ENCODE measurements around the gene ZNF524.
A peak's percentile ranks its signal among the peaks of the same experiment; 100 is the strongest.
"Not testable (repeated sequence)": the region's sequence is repeated elsewhere in the genome, so short reads cannot be mapped to it uniquely, and the experiment has no call there.

The ZNF524 gene

GRCh38 chr19:55599842-55600661 is at the start of gene ZNF524:
ZNF524 (plus strand) TSS chr19:55600288; CDS start chr19:55602113, 1,825 bp downstream.
- DNase-seq (ENCODE audit: low read depth) = peak; percentile 80

DNA sequence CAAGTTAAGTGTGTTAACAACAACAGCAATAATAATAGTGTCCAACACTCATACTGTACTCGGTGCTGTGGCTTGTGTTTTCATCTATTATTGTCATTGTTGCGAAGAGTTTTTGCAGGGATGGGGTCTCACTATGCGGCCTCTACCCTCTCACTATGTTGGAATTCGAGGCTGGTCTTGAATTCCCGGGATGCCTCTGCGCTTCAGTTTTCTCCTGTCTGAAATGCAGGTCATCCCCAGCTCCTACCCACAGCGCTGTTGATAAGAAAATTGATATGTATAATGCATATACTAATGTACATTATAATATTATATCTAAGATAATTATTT is 49.8 kb upstream of the ZNF524 start:
- no peak for DNase-seq (ENCODE audit: low read depth)

DNA sequence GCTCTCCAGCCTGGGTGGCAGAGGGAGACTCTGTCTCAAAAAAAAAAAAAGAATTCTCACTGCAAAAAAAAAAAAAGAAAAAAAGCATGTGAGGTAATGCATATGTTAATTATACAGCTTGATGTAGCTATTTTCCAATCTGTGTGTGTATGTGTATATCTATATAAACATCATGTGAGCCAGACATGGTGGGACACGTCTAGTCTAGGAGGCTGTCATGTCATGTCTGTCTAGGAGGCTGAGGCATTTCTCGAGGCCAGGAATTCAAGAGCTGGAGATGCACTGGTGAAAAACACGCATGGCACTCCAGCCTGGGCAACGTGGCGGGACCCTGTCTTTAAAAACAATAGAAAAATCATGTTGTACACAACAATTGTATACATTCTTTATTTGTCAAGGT is 47.9 kb upstream of the ZNF524 start:
- no peak for DNase-seq (ENCODE audit: low read depth)

DNA sequence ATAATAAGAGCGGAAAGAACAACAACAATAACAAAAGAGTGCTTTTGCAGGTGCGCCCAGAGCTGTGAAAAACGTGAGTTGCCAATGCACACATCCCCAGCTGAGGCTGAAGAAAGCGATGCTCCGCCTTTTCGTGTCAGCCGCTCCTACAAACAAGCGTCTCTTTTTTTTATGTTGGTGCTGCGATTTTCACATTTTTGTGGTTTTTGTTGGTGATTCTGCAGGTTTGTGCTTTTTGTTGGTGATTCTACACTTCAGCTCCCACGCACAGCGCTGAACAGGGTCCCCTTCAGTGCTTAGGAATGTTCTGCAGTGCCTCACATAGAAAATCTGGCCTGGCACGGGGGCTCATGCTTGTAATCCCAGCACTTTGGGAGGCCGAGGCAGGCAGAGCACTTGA is 47.5 kb upstream of the ZNF524 start:
- DNase-seq (ENCODE audit: low read depth) = peak; percentile 89

- no peak for DNase-seq (ENCODE audit: low read depth)
Measured at GRCh38 chr19:55553217-55554182, 46.6 kb upstream of the ZNF524 start.

DNA sequence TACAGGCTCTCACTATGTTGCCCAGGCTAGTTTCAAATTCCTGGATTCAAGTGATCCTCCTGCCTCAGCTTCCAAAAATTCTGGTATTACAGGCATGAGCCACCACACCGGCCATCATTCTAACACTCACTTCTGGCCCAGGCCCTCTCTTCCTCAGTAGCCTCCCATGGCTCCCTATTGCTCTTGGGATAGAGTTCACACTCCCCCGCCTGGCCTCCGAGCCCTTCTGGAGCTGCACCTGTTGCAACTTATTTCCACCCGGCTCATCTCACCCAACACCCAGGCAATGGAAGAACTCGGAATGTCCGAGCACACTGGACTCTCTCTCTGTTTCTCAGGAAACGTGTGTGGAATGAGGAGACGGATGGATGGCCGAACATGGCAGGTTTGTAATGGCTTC is 45.8 kb upstream of the ZNF524 start:
- DNase-seq (ENCODE audit: low read depth) = no peak

DNA sequence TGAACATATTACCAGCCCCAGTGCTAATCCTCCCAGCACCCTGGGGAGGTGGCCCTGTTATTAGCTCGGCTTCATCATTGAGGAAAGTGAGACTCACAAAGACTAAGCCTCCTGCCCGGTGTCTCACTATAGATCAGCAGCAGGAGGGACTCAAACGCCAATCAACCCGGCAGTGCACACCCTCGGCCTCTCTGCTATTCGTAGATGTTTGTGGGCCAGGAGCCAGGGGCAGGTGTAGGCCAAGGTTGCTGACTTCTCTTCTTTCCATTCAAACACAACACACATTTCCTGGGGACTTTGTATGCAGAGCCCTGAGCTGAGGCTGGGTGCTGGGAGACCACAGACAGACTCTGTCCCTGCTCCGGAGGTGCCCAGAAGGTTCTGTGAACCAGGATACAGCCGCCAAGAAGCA is 45.3 kb upstream of the ZNF524 start:
- no peak for DNase-seq (ENCODE audit: low read depth)

GRCh38 chr19:55559684-55560083 is 40.4 kb upstream of the ZNF524 start:
- DNase-seq (ENCODE audit: low read depth) = no peak

DNA sequence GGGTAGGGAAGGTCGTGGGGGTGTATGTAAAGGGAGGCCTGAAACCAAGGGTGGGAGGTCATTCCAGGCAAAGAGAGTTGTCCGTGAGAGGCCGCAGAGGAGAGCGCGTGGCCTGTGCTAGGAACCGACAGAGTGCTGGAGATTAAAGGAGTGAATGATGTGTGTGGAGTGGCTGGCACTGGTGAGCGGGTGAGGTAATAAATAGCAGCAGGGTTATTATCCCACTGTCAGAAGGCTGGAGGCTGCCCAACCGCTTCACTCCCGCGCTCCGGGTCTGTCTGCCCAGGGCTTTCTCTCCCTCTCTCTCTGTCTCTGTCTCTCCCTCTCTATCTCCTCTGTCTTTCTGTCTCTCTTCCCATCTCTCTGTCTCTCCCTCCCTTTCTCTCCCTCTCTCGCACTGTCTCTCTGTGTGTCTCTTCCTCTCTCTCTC is 36.8 kb upstream of the ZNF524 start:
- no peak for DNase-seq (ENCODE audit: low read depth)

DNA sequence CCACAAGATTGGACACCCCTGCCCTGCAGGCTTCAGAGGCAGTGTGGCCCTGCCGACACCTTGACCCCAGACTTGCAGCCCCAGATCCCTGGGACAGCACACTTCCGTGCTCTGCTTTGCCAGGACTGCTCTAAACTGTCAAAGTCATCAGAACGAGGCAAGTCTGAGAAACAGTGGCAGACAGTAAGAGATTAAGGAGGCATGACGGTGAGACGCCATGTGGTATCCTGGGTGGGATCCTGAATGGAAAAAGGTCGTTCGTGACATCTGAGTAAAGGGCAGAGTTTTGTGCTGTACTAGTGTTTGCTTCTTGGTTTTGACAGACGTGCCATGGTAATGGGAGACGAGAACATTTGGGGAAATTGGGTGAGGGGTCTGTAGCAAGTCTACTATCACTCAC is 33.3 kb upstream of the ZNF524 start:
- DNase-seq (ENCODE audit: low read depth) = no peak

- DNase-seq (ENCODE audit: low read depth) = no peak
Measured at GRCh38 chr19:55567708-55568328, 32.3 kb upstream of the ZNF524 start.

DNA sequence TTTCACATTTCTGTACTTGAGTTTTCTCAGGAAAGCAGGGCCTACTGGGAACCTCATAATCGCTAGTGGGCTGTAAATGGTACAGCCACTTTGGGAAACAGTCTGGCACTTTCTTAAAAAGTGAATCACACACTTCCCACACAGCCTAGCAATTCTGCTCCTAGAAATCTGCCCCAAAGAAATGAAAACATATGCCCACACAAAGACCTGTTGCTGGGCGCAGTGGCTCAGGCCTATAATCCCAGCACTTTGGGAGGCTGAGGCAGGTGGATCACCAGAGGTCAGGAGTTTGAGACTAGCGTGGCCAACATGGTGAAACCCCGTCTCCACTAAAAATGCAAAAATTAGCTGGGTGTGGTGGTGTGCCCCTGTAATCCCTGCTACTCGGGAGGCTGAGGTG is 30.6 kb upstream of the ZNF524 start:
- DNase-seq (ENCODE audit: low read depth) = not testable (repeated sequence)

DNA sequence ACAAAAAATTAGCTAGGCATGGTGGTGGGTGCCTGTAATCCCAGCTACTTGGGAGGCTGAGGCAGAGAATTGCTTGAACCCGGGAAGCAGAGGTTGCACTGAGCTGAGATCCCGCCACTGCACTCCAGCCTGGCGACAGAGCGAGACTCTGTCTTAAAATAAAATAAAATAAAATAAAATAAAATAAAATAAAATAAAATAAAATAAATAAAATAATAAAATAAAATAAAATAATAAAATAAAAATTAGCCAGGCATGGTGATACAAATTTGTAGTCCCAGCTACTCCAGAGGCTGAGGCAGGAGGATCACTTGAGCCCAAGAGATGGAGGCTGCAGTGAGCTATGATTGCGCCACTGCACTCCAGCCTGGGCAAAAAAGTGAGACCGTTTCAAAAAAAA is 26.2 kb upstream of the ZNF524 start:
- DNase-seq (ENCODE audit: low read depth) = not testable (repeated sequence)

DNA sequence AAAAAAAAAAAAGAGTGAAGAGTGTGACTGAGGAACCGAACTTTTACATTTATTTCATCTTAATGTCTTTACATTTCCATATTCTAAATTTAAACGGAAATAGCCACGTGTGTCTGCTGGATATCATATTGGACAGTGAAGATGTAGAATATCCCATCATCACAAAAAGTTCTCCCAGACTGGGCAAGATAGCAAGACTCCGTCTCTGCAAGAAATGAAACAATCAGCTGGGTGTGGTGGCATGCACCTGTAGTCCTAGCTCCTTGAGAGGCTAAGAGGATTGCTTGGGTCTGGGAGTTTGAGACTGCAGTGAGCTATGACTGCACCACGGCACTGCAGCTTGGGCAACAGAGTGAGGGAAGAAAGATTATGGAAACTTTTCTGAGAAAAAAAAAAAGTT is 23.3 kb upstream of the ZNF524 start:
- no peak for DNase-seq (ENCODE audit: low read depth)

DNA sequence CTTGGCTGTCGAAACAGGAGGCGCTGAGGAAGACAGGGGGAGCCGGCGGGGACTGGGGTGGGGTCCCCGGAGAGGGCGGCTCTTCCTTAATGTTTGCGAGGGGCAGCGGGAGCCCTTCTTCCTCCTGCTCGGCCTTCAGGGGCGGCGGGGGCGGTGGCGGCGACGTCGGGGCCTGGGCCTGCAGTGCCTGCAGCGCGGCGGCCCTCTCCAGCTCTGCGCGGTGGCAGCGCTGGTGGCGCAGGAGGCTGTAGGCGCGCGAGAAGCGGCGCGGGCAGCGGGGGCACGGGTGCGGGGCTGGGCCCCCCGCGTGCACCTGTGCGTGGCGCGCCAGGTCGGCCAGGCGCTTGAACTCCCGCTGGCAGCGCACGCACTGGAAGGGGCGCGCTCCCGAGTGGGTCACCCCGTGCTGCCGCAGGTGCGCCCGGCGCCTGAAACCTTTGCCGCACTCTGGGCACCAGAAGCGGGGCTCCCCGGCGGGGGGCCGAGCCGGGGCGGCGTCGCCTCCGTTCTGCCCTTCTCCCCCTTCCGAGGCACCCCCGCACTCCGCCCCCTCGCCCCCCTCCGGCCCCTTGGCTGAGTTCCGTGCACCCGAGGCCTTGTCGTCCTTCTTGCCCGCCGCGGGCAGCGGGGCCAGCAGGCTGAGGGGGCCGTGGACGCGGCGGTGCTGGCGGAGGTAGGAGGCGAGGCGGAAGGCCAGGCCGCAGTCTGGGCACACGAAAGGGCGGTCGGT is 21.9 kb upstream of the ZNF524 start:
- DNase-seq (ENCODE audit: low read depth) = no peak

GRCh38 chr19:55578761-55579747 is 21.0 kb upstream of the ZNF524 start:
- DNase-seq (ENCODE audit: low read depth) = no peak

DNA sequence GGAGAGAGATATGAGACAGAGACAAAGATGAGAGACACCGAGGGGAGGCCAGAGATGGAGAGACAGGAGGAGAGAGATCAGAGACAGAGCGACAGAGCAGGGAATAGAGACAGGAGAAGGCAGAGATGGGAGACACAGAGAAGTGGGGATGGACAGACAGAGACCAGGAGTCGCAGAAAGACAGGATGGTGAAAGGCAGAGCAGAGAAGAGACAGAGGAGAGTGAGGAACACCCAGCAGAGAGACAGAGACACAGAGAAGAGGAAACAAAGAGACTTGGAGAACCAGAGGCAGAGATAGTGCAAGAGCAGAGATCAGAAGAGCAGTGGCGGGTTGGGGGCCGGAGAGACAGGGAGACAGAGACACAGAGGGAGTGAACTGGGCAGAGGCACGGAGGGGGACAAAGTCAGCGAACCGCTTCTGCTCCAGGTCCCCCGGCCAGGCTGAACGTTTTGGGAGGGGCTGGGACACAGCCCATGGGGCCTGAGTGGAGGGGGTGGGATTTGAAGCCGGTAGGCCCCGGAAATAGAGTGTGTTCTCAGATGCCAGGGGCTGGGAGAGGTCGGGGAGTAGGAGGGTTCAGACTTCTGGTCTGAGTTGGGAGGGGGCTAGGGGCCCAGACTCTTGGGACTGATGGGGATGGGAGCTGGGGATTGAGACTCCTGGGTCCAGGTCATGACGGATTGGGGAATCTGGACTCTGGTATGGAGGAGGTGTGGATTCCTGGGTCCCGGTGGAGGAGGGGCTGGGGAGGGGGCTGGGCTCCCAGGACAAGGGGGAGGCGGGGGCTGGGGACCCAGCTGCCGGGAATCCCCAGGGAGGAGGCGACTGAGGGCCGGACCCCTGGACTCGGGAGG is 20.1 kb upstream of the ZNF524 start:
- no peak for DNase-seq (ENCODE audit: low read depth)

DNA sequence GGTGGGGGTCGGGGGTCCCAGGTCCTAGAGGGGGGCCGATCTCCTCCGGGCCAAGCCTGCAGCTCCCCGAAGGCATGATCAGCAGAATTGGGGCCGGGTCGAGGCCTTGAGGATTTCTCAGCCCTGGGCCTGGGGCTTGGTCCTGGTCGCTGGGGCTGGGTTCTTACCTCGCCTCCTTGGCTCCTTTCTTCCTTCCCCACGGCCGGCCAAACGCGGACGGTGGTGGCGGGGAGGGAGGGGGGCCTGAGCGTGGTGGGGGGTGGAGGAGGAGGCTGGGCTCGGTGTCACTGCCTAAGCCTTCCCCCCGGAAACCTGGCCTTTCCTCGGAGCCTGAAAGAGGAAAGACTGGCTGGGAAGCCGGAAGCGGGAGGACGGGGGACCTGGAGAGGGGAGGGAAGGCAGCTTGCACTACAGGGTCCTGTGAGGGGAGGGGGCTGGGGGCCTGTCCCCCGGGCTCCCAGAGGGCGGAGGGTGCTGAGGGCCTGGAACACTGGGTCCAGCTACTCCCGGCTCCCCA is 19.4 kb upstream of the ZNF524 start, which contains the start of gene ZNF579:
ZNF579 (minus strand) TSS at position 221 of the 517 bp plus-strand sequence. CDS start 1,209 bp downstream, outside the sequence.
- DNase-seq (ENCODE audit: low read depth) = no peak

- DNase-seq (ENCODE audit: low read depth) = no peak
Measured at GRCh38 chr19:55581145-55581822, 18.8 kb upstream of the ZNF524 start.
